ENCODE results near the gene C10orf67.

Gene C10orf67

DNA sequence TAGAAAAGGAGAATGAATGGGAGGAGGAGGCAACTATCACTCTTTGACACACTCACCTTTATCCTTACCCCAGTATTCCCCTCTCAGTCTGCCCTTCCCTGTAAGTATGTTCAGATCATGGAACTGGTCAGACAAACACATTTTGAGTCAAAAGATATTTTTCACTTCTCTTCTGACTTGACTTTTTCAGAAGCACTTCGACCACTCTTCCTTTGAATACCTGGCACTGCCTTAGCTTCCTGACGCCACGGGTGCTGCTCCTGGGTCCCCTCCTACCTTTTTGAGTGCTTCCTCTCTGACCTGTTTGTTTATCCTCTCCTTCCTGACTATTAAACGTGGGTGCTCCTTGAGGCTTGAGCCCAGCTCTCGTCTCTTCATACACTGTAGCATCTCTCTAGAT, 19.8 kb upstream of the C10orf67 start:
- Histone ChIP-seq H3K9ac (ENCODE audit: low read length) (no peak overlapping the region), H3K9me3 (ENCODE audit: insufficient read depth, low read length) (no peaks in the 10 kb centered on the region), H4K20me1 (ENCODE audit: low read depth, low read length) (no peaks in the 10 kb centered on the region), H3K9me2 (replicated peaks; ENCODE audit: insufficient read depth, low read length) (no peaks in the 10 kb centered on the region), H3F3A (ENCODE audit: insufficient read depth) (no peaks in the 10 kb centered on the region), H3K27ac (ENCODE audit: low read depth, low read length) (no peak overlapping the region), H3K4me3 (ENCODE audit: insufficient read depth, low read length, poor library complexity, severe bottlenecking) (no peak overlapping the region), H3K36me3 (ENCODE audit: low read length) (no peaks in the 10 kb centered on the region), H3K27me3 (ENCODE audit: low read length) (no peaks in the 10 kb centered on the region), H2AFZ (ENCODE audit: low read depth, low read length, severe bottlenecking) (no peak overlapping the region), H3K4me2 (ENCODE audit: low read depth, low read length, poor library complexity, severe bottlenecking) (no peak overlapping the region), H3K79me2 (ENCODE audit: insufficient read depth, low read length) (no peaks in the 10 kb centered on the region)
- TF ChIP-seq, protein P1, sequence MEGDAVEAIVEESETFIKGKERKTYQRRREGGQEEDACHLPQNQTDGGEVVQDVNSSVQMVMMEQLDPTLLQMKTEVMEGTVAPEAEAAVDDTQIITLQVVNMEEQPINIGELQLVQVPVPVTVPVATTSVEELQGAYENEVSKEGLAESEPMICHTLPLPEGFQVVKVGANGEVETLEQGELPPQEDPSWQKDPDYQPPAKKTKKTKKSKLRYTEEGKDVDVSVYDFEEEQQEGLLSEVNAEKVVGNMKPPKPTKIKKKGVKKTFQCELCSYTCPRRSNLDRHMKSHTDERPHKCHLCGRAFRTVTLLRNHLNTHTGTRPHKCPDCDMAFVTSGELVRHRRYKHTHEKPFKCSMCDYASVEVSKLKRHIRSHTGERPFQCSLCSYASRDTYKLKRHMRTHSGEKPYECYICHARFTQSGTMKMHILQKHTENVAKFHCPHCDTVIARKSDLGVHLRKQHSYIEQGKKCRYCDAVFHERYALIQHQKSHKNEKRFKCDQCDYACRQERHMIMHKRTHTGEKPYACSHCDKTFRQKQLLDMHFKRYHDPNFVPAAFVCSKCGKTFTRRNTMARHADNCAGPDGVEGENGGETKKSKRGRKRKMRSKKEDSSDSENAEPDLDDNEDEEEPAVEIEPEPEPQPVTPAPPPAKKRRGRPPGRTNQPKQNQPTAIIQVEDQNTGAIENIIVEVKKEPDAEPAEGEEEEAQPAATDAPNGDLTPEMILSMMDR (IDR thresholded peaks at IDR 0.05; ENCODE audit: insufficient read depth, low read length, poor library complexity, severe bottlenecking), result no peak
- TF ChIP-seq EZH2phosphoT487 (conservative IDR thresholded peaks at IDR 0.05; ENCODE audit: low read length), result no peak

DNA sequence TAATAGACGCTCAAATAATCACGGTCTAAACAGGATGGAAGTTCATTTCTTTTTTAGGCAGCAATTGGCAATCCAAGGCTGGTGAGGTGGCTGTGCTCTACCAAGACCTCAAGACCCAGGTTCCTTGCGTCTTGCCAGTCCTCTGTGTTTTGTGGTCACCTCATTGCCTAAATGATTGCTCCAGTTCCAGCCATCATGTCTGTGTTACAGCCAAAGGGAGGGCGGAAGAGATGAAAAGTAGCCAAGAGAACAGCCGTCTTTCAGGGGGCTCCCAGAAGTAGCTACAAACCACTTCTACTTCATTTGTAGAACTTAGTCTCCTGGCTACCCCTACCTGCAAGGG, 19.2 kb upstream of the C10orf67 start:
- TF ChIP-seq EZH2phosphoT487 (conservative IDR thresholded peaks at IDR 0.05; ENCODE audit: low read length), result no peak
- TF ChIP-seq, protein P1 (IDR thresholded peaks at IDR 0.05; ENCODE audit: insufficient read depth, low read length, poor library complexity, severe bottlenecking), result no peak
- Histone ChIP-seq H3K9ac (ENCODE audit: low read length) (no peak overlapping the region), H3K27me3 (ENCODE audit: low read length) (no peaks in the 10 kb centered on the region), H3K4me3 (ENCODE audit: insufficient read depth, low read length, poor library complexity, severe bottlenecking) (no peak overlapping the region), H3F3A (ENCODE audit: insufficient read depth) (no peaks in the 10 kb centered on the region), H4K20me1 (ENCODE audit: low read depth, low read length) (no peaks in the 10 kb centered on the region), H3K79me2 (ENCODE audit: insufficient read depth, low read length) (no peaks in the 10 kb centered on the region), H3K4me2 (ENCODE audit: low read depth, low read length, poor library complexity, severe bottlenecking) (no peak overlapping the region), H3K27ac (ENCODE audit: low read depth, low read length) (no peak overlapping the region), H3K9me2 (replicated peaks; ENCODE audit: insufficient read depth, low read length) (no peaks in the 10 kb centered on the region), H3K9me3 (ENCODE audit: insufficient read depth, low read length) (no peaks in the 10 kb centered on the region), H2AFZ (ENCODE audit: low read depth, low read length, severe bottlenecking) (no peak overlapping the region), H3K36me3 (ENCODE audit: low read length) (no peaks in the 10 kb centered on the region)

DNA sequence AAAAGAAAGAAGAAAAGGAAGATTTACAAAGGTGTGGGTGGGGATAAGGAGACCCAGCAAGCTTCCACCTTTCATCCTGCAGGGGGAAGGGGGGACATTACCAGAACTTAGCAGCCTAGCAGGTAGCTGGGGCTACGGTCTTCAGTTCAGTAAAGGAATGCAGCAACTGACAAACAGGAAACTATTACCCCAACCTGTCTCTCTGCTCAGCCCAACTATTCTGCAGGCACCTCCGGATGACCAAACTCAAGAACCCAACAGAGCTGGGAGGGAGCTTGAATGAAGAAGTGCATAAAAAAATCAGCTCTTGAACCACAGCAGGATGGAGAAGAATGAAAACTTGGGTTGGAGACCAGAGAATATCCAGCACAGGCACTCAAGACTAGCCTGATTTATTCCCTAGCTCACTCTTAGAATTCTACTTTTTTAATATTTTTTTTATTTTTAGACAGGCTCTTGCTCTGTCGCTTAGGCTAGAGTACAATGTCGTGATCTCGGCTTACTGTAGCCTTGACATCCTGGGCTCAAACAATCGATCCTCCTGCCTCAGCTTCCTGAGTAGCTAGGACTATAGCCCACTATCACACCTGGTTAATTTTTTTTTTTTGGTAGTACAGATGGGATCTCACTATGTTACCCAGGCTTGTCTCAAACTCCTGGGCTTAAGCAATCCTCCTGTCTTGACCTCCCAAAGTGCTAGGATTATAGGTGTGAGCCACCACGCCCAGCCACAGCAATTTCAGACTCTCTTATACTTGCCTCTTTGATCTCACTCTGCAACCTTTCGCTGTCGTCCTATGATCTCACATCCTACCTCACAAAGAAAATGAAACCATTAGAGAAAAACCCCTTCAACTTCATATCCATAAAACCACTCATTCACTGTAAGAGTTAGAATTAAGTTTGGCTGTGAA, 18.5 kb upstream of the C10orf67 start:
- Histone ChIP-seq H2AFZ (ENCODE audit: low read depth, low read length, severe bottlenecking) (no peak overlapping the region), H3K4me2 (ENCODE audit: low read depth, low read length, poor library complexity, severe bottlenecking) (no peak overlapping the region), H3K27ac (ENCODE audit: low read depth, low read length) (no peak overlapping the region), H4K20me1 (ENCODE audit: low read depth, low read length) (no peaks in the 10 kb centered on the region), H3K79me2 (ENCODE audit: insufficient read depth, low read length) (no peaks in the 10 kb centered on the region), H3K27me3 (ENCODE audit: low read length) (no peaks in the 10 kb centered on the region), H3K9ac (ENCODE audit: low read length) (no peak overlapping the region), H3K9me3 (ENCODE audit: insufficient read depth, low read length) (no peaks in the 10 kb centered on the region), H3K9me2 (replicated peaks; ENCODE audit: insufficient read depth, low read length) (no peaks in the 10 kb centered on the region), H3K36me3 (ENCODE audit: low read length) (no peaks in the 10 kb centered on the region), H3F3A (ENCODE audit: insufficient read depth) (no peaks in the 10 kb centered on the region), H3K4me3 (ENCODE audit: insufficient read depth, low read length, poor library complexity, severe bottlenecking) (no peak overlapping the region)
- TF ChIP-seq EZH2phosphoT487 (conservative IDR thresholded peaks at IDR 0.05; ENCODE audit: low read length), result no peak
- TF ChIP-seq, protein P1 (IDR thresholded peaks at IDR 0.05; ENCODE audit: insufficient read depth, low read length, poor library complexity, severe bottlenecking), result no peak
